Upper lobe of left lung (tissue), 4 donors: ENCODE results near the gene WDR93.

Experiments
- EP300 ChIP-seq, 4 donors: sonication (generic); formaldehyde crosslinking; IDR thresholded peaks; one replicate each; pipeline ENCODE4 v1.5.1; 2017; ENCODE audit warnings: antibody characterized with exemption in 4 of 4, control low read depth in 2 of 4
- POLR2A ChIP-seq, 4 donors: fragments of 450-650 bp; IDR thresholded peaks; one replicate each; pipeline ENCODE4 v1.5.1; 2016 to 2017; ENCODE audit warnings: antibody characterized with exemption in 4 of 4, mild to moderate bottlenecking in 2 of 4
- POLR2AphosphoS5 ChIP-seq, 2 donors: sonication (generic); formaldehyde crosslinking; IDR thresholded peaks; one replicate each; pipeline ENCODE4 v1.5.1; 2017; ENCODE audit warnings: antibody characterized with exemption in 2 of 2
- TF ChIP-seq, protein P1 (sequence below), 6 experiments: fragments of 450-650 bp in 4 of 6; fragments of 200-600 bp in 2 of 6; sonication (generic) in 2 of 6; IDR thresholded peaks; one replicate each; pipeline ENCODE4 v1.5.1; 2016 to 2019; ENCODE audit warnings: antibody characterized with exemption in 6 of 6

- TF ChIP-seq, protein P1, sequence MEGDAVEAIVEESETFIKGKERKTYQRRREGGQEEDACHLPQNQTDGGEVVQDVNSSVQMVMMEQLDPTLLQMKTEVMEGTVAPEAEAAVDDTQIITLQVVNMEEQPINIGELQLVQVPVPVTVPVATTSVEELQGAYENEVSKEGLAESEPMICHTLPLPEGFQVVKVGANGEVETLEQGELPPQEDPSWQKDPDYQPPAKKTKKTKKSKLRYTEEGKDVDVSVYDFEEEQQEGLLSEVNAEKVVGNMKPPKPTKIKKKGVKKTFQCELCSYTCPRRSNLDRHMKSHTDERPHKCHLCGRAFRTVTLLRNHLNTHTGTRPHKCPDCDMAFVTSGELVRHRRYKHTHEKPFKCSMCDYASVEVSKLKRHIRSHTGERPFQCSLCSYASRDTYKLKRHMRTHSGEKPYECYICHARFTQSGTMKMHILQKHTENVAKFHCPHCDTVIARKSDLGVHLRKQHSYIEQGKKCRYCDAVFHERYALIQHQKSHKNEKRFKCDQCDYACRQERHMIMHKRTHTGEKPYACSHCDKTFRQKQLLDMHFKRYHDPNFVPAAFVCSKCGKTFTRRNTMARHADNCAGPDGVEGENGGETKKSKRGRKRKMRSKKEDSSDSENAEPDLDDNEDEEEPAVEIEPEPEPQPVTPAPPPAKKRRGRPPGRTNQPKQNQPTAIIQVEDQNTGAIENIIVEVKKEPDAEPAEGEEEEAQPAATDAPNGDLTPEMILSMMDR (IDR thresholded peaks at IDR 0.05): no peak
- TF ChIP-seq POLR2A (IDR thresholded peaks at IDR 0.05) (no peak), POLR2AphosphoS5 (IDR thresholded peaks at IDR 0.05) (no peak), EP300 (IDR thresholded peaks at IDR 0.05) (no peak)
Observed at GRCh38 chr15:89677381-89677780, 13.2 kb upstream of the WDR93 start.
